Nucleus accumbens (tissue), 56 donors: ENCODE measurements around the gene ZNF583.

Experiments used
- DNase-seq, 56 donors: peaks; one replicate each; lab custom pipeline; 2025; lab: John Stamatoyannopoulos, UW

ZNF583 gene

DNA sequence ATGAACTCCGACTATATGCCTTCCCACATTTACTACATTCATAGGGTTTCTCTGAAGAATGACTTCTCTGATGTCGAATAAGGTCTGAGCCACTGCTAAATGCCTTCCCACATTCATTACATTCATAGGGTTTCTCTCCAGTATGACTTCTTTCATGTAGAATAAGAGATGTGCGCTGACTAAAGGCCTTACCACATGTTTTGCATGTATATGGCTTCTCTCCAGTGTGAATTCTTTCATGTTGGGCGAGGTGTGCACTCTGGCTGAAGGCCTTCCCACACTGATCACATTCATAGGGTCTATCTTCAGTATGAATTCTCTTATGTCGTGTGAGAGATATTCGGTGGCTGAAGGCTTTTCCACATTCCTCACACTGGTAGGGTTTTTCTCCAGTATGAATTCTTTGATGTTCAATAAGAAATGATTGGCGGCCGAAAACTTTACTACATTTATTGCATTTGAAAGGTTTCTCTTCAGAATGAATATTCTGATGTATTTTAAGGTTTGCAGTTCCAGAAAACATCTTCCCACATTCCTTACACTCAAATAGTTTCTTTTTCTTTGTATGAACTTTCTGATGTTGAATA is 37.2 kb downstream of the ZNF583 start:
- DNase-seq, result no peak

DNA sequence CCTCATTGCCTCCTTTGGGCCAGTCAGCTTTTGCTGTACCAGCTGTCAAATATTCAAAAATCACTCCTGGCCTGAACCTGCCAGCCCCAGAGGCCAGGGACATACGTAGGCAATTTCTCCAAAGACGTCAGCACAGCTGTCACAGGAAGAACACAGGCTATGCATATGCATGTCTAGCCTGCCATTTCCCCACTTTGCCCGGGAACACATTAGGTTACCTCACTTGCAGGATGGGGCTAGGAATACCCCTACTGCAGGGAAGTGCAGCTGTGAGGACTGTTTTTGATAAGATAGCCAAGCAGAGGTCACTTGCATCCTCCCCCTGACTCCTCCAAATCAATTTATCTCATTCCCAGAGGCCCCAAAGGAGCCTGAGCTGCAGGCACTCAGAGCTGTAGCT is 70.2 kb downstream of the ZNF583 start:
- DNase-seq, result no peak

DNA sequence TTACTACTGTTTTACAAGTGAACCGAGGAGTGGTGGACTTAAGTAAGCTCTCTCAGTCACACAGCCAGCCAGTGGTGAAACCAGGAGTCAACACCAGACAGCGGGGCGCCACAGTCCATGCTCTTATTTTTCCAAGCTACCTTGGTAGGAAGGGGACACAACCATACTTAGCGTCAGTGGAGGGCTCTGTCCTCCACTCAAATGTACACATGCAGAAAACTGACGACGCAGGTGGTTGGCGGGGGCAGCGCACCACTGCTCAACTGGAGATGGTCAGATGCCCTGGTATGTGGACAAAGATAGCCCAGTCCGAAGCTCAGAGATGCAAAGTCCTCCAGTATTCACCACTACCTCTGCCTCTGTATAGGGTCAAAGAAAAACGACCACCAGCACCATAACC is 72.0 kb downstream of the ZNF583 start:
- peak in 1 of 56 donors; percentile 33 for DNase-seq
